Measurements from ENCODE around the gene SPTB.

Gene SPTB

DNA sequence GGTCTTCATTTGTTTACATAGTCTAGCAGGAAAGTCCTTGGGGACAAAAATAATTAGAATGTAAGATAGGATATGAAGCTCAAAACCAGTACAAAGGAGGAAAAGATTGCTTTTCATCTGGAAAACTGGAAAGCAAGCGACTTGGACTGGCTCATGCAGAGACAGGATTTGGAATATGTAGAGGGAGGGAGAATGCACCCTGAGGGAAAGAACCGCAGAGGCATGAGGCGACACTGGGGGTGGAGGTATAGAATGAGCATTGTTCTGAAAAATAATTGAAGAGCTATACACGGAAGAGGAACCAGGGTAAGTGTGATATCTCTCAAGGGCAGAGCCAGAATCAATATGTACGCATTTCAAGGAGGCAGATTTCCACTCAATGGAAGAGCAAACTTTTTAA lies 90.0 kb downstream of the SPTB start:
- no peak for ATAC-seq
- DNase-seq: no peak

DNA sequence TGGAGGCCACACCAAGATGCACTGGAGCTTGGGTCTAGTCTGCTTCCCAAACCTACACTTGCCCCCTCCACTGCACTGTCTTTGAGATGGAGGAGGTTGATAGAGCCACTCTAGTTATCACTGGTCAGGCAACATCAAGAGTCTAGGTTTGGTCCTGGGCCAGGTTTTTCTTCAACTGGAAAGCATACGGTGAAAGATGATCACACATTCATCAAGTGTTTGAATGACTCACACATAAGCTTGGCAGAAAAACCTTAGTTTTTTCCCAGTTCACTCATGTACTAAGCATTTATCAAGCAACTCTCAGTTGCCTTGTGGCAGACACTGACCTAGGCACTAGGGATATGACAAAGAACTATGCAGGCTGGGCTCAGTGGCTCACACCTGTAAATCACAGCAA lies 91.0 kb downstream of the SPTB start:
- no peak for DNase-seq
- ATAC-seq: no peak

DNA sequence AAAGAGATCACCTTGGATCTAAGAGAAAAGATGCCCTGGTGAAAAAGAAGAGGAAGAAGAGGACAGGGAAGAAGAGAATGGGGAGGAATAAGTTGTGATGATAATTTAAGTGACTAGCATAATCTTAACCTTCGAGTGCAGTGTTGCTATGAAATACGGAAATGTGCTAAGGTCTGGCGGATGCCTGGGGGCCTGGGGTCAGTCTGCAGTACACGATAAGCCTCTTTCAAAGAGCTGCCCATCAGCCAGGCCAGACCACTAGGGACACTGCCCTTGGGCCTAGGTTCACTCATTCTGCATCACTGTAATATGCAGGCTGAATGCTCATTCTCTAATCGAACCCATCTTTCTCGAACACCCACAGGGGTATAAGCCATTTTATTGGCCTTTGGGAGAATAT lies 92.1 kb downstream of the SPTB start:
- DNase-seq (no peak), ATAC-seq (no peak)

DNA sequence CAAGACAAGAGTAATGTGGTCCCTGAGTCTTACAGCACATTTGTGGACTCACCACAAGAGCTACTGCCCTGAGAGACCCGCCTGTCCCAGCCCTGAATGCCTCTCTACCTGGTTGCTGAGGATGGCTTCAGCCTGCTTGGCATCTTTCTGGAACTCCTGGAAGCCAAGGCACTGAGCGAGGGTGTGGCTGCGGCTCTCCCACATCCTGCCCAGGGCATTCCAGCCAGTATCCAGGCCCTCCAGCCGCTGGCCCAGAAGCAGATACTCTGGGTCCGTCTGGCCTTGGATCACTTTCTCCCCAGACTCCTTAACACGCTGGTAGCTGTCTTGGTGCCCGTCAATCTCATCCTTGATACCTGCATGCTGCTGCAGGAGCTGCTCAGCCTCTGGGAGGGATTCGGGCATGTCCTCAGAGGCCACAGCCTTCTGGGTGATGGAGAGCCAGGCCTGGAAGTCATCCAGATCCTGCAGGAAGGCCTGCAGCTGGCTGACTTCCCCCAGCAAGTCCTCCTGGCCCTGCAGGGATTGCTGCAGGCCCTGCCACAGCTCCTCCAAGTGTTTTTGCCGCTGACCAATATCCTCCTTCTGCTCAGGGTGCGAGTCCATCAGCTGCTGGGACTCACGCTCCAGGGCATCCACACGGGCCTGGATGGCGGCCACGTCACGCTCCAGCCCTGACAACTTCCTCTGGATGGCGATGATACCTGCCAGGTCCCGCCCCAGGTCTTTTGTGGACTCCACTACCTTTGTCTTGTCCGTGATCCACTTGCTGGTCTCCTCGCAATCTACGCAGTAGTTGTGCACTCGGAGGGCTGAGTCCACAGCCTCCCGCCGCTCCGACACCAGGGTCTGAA lies 93.2 kb downstream of the SPTB start:
- no peak for DNase-seq

DNA sequence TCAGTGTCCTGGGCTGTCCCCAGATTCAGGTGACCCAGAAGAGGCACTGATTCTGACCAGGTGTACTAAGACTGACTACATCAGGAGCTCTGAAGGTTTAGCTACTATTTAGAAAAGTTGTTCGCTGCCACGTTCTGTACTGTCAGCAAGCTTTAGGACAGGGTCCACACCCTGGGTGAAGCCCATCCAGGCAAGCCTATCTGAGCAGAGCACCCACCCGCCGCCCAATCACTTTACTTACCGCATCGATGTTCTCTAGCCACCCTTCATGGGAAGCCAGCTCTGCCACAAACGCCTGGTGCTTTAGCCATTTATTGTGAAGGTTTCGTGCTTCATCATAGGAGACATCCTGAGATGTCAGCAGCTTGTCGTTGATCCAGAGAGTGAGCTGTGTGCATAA lies 95.7 kb downstream of the SPTB start:
- ATAC-seq: no peak

More for the DNA sequence above, 93.2 kb downstream of the SPTB start:
- ATAC-seq: no peak

DNA sequence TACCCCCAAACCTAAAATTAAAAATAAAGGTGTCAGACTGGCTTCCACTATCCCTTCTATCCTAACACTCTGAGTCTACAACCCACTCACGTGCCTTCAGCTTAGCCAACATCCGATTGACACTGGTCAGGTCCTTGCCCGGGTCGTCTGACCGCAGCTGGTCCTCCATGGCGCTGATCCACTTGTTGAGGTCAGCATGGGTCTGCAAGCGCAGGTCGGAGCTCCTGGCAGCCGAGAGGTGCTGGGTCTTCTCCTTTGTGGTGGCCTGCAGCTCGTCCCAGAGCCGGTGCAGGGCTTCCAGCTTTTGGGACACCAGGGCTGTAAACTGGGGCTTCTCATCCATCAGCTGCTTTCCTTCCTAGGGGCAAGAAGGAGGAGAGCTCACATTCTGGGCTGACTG lies 97.5 kb downstream of the SPTB start:
- ATAC-seq: no peak

More for the DNA sequence above, 95.7 kb downstream of the SPTB start:
- DNase-seq: no peak

DNA sequence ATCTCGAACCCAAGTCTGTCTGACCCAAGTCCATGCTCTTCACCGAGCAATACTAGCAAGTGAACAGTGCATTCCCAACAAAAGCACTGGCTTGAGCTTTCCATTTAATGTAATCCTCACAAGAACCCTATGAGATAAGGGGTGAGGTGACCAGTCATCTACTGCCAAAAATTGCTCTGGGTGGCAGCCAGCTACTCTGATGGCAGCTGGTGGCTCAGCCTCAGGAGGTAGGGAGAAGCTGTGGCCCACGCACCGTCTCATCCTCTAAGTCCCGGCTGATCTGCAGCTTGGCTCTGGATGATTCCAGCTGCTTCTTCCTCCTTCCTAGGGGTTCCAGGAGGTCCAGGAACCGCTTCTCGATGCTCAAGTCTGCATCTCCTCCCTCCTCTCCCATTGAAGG lies 100.2 kb downstream of the SPTB start:
- DNase-seq (no peak), ATAC-seq (no peak)

More for the DNA sequence above, 97.5 kb downstream of the SPTB start:
- no peak for DNase-seq

DNA sequence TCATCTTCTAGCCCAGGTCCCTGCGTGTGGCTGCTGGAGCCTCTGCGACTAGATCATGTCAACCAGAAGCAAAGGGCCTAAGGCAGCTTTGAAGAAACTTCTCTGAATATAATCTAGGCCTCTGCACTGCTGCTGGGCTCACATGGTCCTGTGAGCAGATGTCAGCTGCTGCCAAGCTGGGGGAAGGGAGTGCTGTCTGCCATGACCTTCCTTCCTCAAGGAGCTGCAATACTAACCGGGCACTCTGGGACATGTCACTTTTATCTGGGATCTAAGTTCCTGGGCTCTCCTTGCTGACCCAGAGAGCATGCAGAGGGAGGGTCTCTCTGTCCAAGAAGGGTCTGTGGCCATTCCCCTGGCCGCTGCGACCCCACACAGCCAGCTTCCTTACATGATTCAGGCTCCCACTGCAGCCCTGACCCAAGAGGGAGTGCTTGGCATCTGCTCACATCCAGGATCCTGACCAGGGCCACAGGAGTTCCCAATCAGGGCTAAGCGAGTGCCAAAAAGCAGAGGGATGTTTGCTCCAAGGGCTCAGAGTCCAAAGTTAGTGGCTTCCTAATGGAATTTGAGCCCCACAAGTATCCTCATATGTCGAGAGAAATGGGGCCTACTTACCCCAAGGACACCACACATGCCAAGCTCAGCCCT lies 101.5 kb downstream of the SPTB start:
- DNase-seq (no peak), ATAC-seq (no peak)

DNA sequence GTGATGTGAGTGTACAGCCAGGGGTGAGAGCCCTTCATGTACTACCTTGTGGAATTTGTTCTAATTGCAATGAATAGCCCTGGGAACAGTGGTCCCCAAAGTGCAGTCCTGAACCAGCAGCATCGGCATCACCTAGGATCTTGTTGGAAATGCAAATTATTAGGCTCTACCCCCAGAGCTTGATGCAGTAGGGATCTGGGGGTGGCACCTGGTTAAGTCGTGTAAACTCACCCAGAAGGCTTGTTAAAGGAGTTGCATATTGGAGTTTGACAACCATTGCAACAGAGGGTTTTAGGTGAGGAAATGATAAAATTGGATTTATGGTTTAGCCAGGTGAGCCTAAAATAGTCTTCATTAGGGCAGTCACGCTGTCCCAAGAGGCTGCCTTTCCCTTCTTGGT lies 102.2 kb downstream of the SPTB start:
- no peak for DNase-seq
- ATAC-seq: no peak

DNA sequence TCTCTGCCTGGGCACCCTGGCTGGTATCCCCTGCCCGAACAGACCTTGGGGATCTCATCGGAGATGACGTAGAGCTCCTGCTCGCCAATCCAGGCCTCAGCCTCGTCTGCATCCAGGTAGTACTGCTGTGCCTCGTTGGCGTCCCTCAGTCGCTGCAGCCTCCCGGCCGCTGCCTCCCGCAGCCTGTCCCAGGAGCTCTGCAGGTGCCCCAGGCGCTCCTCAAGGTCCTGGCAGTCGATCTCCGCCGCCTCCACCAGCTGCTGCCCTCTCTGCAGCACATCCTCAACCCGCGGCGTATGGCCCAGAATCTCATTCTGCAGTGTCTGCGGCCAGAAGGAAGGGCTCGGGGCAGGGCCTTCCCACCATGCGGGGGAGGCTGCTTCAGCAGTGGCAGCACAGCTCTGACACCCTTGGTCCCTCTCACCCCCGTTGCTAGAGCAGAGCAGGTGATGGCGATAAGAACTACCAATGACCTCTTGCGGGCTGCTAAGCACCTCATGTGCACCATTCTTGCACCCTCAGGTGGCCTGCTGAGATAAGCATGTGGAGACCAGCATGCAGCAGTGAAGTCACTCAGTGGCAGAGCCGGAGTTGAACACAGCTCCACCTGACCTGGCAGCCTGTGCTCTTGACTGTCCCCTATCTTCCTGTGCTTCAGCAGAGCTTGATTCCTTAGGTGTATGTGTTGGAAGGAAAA lies 104.5 kb downstream of the SPTB start:
- DNase-seq: no peak
- ATAC-seq: no peak

DNA sequence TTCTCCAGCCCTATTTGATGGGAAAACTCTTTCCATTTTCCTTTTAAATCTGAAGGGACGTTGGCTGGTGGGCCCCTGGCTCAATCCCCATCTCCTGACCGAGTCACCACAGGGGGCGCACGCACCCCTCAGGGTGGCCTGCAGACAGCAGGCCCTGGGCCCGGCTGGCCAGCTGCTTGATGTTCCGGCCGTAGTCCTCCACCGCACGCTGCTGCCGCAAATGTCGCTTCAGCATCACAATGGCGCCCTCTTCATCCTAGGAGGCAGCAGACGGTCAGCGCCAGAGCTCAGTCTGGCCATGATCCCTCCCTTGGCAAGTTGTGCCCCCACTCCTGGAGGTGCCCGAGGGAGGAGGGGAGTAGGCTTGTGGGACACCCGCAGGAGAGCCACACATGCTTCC lies 105.4 kb downstream of the SPTB start:
- no peak for DNase-seq
- no peak for ATAC-seq

DNA sequence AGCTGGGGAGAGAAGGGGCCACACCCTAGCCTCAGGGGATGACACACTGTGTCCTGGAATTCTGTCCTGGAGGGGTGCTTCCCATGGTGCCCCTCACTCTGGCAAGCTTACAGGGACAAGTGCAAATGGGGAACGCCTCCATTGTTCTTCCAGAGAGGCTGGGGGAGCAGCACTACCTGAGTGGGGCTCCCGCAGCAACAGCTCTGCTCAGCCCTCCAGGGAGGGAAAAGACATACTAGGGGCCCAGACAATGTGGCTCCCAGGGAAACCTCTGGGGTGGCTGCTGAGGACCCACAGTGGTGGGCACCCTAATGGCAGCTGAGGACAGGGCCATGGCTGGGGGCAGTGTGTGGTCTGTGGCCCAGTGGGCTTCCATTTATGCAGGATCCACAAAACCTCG lies 106.1 kb downstream of the SPTB start:
- no peak for ATAC-seq
- no peak for DNase-seq

DNA sequence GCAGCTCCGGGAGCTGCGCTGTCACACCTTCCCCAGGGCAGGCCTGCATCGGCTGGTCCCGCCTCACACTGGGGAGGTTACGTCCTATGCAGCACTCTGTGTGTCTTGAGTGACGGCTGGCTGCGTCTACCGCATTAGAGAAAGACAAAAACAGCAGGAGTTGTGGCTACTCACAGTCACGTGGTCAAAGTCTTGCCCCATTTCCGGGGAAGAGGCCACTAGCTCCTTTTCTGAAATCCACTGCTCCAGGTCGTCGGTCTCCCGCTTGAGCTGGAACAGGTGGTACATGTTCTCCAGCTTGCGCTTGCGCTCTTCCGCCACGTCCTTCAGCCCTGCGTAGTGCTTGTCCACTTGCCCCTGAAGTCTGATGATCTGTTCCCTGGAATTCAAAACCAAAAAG lies 106.7 kb downstream of the SPTB start:
- DNase-seq (no peak), ATAC-seq (no peak)

DNA sequence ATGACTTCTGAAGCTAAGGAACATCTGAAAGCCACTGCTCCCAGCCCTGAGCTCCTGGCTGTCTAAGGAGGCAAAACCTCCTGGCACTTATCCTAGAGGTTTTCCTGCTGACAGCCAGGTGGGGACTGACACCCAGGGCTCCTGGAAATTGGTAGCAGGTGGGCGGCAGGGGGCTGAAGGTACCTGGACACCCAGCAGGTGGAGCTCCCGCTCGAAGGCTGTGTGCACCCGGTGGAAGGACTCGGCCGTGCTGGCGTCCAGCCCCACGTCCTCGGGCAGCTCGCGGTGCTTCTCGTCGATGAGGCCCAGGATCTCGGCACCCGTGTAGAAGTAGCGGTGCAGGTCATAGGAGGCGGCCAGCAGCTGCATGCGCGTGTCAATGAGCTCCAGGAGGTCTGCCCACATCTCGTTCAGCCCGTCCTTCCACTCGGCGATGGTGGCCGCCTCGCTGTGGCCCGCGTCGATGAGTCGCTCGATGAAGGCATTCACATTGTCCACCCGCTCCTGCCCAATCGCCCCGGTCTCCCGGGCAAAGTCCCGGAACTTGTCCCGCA lies 107.2 kb downstream of the SPTB start:
- DNase-seq: no peak

DNA sequence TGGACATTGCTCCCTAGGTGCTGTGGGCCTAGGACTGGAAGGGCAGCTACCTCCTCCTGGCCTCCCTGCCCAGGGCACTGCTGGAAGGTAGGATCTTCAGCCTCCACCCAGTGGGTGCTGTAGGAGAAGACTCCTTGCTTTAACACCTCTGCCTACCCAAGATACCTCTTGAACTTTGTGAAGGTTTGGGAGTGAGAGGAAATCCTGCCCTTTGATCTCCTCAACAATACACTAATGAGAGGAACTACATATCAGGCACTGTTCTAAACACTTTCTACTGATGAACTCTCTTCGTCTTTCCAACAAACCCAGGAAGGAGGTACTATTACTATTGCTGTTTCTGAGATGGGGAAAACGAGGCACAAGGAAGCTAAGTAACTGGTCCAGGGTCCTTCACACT lies 108.5 kb downstream of the SPTB start:
- DNase-seq (no peak), ATAC-seq (no peak)

More for the DNA sequence above, 107.2 kb downstream of the SPTB start:
- ATAC-seq: no peak

DNA sequence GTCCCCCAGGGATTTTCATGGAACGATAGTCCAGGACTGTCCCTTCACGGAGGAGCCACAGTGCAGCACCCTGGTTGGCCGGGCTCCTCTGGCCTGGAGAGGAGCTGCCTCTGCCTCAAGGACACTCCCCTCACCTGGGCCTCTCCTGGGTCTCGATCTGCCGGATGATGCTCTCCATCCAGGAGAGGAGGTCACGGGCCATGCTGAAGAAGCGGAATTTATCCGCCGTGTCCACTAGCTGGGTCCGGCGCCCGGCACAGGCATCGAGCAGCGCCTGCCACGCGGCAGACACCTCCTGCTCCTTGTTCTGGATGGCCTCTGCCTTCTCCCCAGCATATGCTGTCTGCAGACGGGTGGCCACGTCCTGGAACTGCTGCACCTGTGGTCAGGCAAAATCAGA lies 109.0 kb downstream of the SPTB start:
- no peak for DNase-seq
- no peak for ATAC-seq

DNA sequence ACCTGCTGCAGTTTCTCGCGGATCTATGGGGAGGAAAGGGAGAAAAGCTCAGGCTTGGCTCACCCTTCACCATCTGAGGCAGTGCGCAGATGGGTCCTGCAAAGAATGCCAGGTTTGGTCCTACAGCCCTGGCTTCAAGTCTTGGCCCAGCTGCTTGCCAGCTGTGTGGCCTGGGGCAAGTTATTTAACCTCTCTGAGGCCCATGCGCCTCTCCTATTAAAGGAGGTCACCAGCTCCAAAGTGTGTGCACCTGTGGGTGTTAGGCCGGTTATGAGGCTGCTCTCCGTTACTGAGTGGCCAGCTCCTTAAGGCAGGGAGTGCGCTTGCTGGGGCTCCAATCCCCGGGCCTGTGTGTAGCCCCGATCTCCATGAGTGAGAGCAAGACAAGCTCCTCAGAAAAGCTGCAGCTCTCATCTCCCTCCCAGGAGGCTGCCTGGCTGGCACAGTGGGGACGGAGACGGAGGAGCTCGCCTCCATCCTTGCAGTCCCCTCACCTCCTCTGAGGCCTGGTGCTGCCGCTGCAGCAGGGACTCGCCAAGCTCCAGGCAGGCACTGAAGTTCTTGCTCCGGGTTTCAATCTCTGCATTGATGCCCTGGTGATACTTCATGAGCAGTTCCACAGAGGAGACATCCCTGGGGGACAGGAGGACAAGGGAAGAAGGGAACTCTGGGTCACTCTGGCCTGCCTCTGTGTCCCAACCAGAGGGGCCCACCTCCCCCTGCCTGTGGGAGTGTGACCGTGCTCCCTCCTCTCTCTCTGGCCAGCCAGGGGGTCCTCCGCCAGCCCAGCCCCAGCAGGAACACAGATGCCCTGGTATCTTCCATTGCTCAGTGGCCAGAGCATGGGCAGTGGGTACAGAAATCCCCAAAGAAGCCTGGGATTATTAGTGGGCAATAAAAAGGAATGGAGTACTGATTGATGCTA lies 110.3 kb downstream of the SPTB start:
- no peak for DNase-seq
- ATAC-seq: no peak

DNA sequence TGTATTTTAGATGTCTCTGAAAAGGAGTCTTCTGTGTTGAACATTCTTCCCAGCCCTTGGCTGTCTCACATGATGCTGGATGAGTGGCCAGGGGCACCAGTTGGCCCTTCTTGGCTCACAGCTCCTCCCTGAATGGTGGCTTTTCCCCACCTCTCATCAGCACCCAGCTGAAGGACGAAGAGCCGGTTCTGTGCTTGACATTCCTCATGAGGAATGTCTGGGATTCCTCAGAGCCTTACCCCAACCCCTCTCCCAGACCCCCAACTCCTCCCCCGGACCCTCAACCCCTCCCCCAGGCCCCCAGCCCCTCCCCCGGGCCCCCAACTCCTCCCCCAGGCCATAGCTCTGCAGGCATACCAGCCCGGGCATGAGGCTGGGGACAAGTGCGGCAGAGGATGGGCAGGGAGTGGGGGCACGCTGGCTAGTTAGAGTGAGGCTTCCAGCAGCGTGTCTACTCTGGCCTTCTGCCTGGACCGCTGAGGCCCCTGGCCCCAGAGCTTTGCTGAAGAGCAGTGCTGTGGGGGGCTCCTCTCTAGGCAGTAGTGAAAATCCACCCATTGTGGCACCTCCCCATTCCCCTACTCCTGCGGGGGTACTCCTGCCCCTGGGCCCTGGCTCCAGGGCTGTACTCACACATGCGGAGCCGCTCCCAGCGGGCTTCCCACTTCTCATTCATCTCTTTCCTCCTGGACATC lies 111.2 kb downstream of the SPTB start:
- ATAC-seq (no peak), DNase-seq (no peak)

DNA sequence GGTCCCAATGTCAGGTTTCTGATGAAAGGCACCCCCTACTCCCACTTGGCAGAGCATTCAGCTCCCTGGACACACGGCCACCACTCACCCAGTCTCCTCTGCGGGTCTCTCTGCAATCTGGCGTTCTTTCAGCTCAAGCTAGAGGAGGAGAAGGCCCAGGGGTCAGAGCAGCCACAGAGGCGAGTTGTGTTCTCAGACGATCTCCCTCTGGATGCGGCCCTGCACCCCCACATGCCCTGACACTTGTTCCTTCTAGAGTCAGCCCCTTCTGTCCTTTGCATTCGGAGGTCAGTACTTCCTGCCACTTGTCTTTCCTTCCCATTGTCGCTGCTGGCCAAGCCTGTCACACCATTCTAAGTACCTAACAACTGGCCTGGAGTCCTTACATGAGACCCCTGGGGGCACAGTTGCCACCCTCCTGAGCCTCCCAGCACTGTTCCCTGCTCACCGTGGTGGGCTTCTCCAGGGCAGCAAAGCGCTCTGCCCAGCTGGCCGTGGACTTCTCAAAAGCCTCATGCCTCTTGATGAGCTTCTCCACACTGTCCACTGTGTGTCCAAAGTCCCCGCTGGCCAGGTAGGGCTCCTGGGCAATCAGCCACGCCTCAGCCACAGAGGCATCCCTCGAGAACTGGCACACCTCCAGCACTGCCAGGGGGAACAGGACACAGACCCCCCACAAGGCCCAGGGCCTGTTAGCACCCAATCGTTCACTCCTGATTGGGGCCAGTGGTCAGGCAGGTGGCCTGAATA lies 112.3 kb downstream of the SPTB start:
- DNase-seq (no peak), ATAC-seq (no peak)

DNA sequence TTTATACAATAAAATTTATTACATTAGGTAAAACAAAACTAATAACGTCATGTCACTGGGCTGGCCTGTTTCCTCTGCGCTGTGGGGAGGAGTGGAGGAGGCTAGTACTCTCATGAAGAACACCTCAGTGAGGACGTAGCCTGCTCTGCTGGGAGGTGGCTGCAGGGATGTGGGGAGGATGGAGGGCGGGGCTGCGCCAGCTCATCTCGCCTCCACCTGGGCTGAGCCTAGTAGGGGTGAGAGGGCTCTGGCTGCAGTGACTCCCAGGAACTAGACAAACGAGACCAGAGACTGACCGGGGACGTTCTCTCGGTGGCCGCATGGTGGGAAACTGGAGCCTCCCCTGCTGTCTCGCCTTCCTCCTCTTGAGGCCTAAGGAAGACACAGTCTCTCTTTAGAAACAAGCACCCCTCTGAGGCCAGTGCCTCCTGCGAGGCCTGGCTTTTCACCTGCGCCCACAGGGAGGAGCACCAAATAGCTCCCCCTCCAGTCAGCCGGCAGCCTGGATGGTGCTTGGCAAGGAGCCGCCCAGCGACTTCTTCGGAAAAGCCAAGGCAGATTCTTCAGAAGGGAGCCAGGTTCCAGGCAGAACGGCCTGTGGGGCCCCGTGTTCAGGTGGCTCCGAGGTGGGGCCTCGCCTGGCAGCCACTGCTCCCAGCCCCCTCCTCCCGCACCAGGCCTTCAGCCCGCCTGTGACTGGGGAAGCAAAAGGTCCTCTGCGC lies 113.1 kb downstream of the SPTB start:
- ATAC-seq: no peak
- no peak for DNase-seq
